ENCODE results near the gene SURF2.

DNA sequence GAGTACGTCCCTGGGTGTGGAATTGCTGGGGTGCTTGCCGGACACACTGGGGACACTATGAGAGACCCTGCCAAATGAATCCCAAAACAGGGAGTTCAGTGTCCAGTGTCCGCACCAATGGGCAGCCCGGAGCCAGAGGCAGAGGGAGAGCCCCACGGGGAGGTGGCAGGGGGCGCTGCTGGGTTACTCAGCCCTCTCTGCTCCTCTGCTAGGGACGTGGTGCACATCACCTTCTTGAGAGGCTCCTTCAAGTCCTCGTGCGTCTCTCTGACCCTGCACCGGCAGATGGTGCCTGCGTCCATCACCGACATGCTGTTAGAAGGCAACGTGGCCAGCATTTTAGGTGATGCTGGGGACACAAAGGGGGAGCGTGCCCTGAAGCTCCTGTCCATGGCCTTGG lies 40.6 kb downstream of the SURF2 start:
- TF ChIP-seq, protein P1, sequence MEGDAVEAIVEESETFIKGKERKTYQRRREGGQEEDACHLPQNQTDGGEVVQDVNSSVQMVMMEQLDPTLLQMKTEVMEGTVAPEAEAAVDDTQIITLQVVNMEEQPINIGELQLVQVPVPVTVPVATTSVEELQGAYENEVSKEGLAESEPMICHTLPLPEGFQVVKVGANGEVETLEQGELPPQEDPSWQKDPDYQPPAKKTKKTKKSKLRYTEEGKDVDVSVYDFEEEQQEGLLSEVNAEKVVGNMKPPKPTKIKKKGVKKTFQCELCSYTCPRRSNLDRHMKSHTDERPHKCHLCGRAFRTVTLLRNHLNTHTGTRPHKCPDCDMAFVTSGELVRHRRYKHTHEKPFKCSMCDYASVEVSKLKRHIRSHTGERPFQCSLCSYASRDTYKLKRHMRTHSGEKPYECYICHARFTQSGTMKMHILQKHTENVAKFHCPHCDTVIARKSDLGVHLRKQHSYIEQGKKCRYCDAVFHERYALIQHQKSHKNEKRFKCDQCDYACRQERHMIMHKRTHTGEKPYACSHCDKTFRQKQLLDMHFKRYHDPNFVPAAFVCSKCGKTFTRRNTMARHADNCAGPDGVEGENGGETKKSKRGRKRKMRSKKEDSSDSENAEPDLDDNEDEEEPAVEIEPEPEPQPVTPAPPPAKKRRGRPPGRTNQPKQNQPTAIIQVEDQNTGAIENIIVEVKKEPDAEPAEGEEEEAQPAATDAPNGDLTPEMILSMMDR (IDR thresholded peaks at IDR 0.05) = peak in 1 of 5 experiments; percentile 16
- no peak for TF ChIP-seq POLR2A (IDR thresholded peaks at IDR 0.05)
- no peak for TF ChIP-seq EP300 (IDR thresholded peaks at IDR 0.05; ENCODE audit: low read depth)
- TF ChIP-seq POLR2AphosphoS5 (IDR thresholded peaks at IDR 0.05) = no peak
